Activated CD4-positive, alpha-beta T cell treated with anti-CD3 and anti-CD28 coated beads, Interleukin-2, amount 50 U/mL, for 24 hours (primary cell): ENCODE measurements around the gene WDFY2.

Experiments
- DNase-seq, 2 donors: peaks; one replicate each; pipeline ENCODE4 v3.0.0-alpha.2; 2020; ENCODE audit warnings: low read depth in 1 of 2, low spot score in 1 of 2

The WDFY2 gene

GRCh38 chr13:51814825-51815650 is 230.8 kb downstream of the WDFY2 start:
- DNase-seq, result peak in 1 of 2 donors; percentile 47

GRCh38 chr13:51815848-51816247 is 231.6 kb downstream of the WDFY2 start:
- DNase-seq, result no peak

- no peak for DNase-seq
Observed at GRCh38 chr13:51816604-51817249, 232.5 kb downstream of the WDFY2 start.
